Natural killer cell treated with Interleukin-12 subunit alpha and Interleukin-12 subunit beta and Interleukin-15 and Interleukin-18, amount 100 ng/mL, for 72 hours (primary cell): Measurements from ENCODE around the gene TJP2. TPM values are rescaled to one million over a fixed set of nuclear protein-coding genes. Genes with fewer than 3 reads are reported as not detected.
"Not testable (repeated sequence)": the region's sequence is repeated elsewhere in the genome, so short reads cannot be mapped to it uniquely, and the experiment has no call there.

ENCODE experiments used
- ATAC-seq, 2 donors: fragments of 150-1000 bp; cut with Tn5 transposase in 1 of 2; sonication (Bioruptor Pico), chemical (Tn5 transposase) in 1 of 2; 2 replicates each; pipeline ENCODE4 v1.10.0; 2021
- DNase-seq: peaks from one replicate; pipeline ENCODE4 v3.0.0; 2022; ENCODE audit warnings: low spot score
- H3K27ac Mint-ChIP-seq, 2 donors: 1 replicate in 1 of 2; 2 replicates in 1 of 2; pipeline ENCODE4 v1.8.0; 2022; ENCODE audit warnings: mixed read lengths in 2 of 2, mild to moderate bottlenecking in 1 of 2, moderate library complexity in 1 of 2
- H3K27me3 Mint-ChIP-seq, 2 donors: 1 replicate in 1 of 2; 2 replicates in 1 of 2; pipeline ENCODE4 v1.8.0; 2022; ENCODE audit warnings: mixed read lengths in 2 of 2
- H3K36me3 Mint-ChIP-seq: one replicate; pipeline ENCODE4 v1.8.0; 2022; ENCODE audit warnings: mixed read lengths
- H3K4me1 Mint-ChIP-seq, 2 donors: 1 replicate in 1 of 2; 2 replicates in 1 of 2; pipeline ENCODE4 v1.8.0; 2022; ENCODE audit warnings: low read depth in 2 of 2, mixed read lengths in 2 of 2, mild to moderate bottlenecking in 1 of 2
- H3K4me3 Mint-ChIP-seq: one replicate; pipeline ENCODE4 v1.8.0; 2022; ENCODE audit warnings: mixed read lengths
- H3K9me3 Mint-ChIP-seq: 2 replicates; pipeline ENCODE4 v1.8.0; 2022; ENCODE audit warnings: mixed read lengths
- total RNA-seq, 2 donors: library from RNA; stranded (reverse); gene quantifications; one replicate each; pipeline ENCODE4 v1.2.3, GENCODE V29; 2022

Gene TJP2
- total RNA-seq, 2 donors from 2014 or later: 5.1 to 10.2 TPM

- H3K4me3 Mint-ChIP-seq: no peak overlapping the region
- no peak overlapping the region for H3K27ac Mint-ChIP-seq
- H3K9me3 Mint-ChIP-seq: peaks cover 10% of the 10 kb centered on the region
- DNase-seq: no peak
- ATAC-seq: no peak
- H3K36me3 Mint-ChIP-seq: no peaks in the 10 kb centered on the region
- H3K4me1 Mint-ChIP-seq: no peaks in the 10 kb centered on the region
- peaks cover 12 to 21% of the 10 kb centered on the region in 2 donors for H3K27me3 Mint-ChIP-seq
Measured at GRCh38 chr9:69273161-69273560, 99.1 kb downstream of the TJP2 start.

- no peak overlapping the region for H3K27ac Mint-ChIP-seq
- H3K36me3 Mint-ChIP-seq: no peaks in the 10 kb centered on the region
- H3K9me3 Mint-ChIP-seq: peaks cover 10% of the 10 kb centered on the region
- no peak for DNase-seq
- H3K4me1 Mint-ChIP-seq: no peaks in the 10 kb centered on the region
- H3K4me3 Mint-ChIP-seq: no peak overlapping the region
- peaks cover 6 to 14% of the 10 kb centered on the region in 2 donors for H3K27me3 Mint-ChIP-seq
- no peak for ATAC-seq
Measured at GRCh38 chr9:69276775-69277174, 102.7 kb downstream of the TJP2 start.

GRCh38 chr9:69279084-69279731, 105.1 kb downstream of the TJP2 start:
- H3K4me1 Mint-ChIP-seq: no peaks in the 10 kb centered on the region
- DNase-seq: no peak
- H3K27ac Mint-ChIP-seq: no peak overlapping the region
- ATAC-seq: peak in 1 of 2 donors; percentile 61
- H3K9me3 Mint-ChIP-seq: peaks cover 10% of the 10 kb centered on the region
- peaks cover 6 to 25% of the 10 kb centered on the region in 2 donors for H3K27me3 Mint-ChIP-seq
- no peaks in the 10 kb centered on the region for H3K36me3 Mint-ChIP-seq
- H3K4me3 Mint-ChIP-seq: no peak overlapping the region

GRCh38 chr9:69279733-69280132, 105.7 kb downstream of the TJP2 start:
- Mint-ChIP-seq H3K9me3 (peaks cover 10% of the 10 kb centered on the region), H3K4me3 (no peak overlapping the region), H3K4me1 (no peaks in the 10 kb centered on the region), H3K27ac (no peak overlapping the region), H3K36me3 (no peaks in the 10 kb centered on the region), H3K27me3 (peaks cover 7 to 30% of the 10 kb centered on the region in 2 donors)
- DNase-seq (no peak), ATAC-seq (no peak)

- ATAC-seq (no peak), DNase-seq (no peak)
- Mint-ChIP-seq H3K36me3 (no peaks in the 10 kb centered on the region), H3K4me1 (no peaks in the 10 kb centered on the region), H3K4me3 (no peak overlapping the region), H3K27me3 (peaks cover 15 to 42% of the 10 kb centered on the region in 2 donors), H3K27ac (no peak overlapping the region), H3K9me3 (no peaks in the 10 kb centered on the region)
Measured at GRCh38 chr9:69283003-69283402, 108.9 kb downstream of the TJP2 start.

- H3K4me3 Mint-ChIP-seq: no peak overlapping the region
- no peak overlapping the region for H3K27ac Mint-ChIP-seq
- no peaks in the 10 kb centered on the region for H3K4me1 Mint-ChIP-seq
- H3K36me3 Mint-ChIP-seq: no peaks in the 10 kb centered on the region
- peaks cover 6 to 15% of the 10 kb centered on the region in 2 donors for H3K27me3 Mint-ChIP-seq
- DNase-seq (no peak), ATAC-seq (no peak)
- H3K9me3 Mint-ChIP-seq: no peaks in the 10 kb centered on the region
Measured at GRCh38 chr9:69292078-69292477, 118.0 kb downstream of the TJP2 start.

GRCh38 chr9:69293156-69293555, 119.1 kb downstream of the TJP2 start:
- no peak for DNase-seq
- H3K4me3 Mint-ChIP-seq: no peak overlapping the region
- H3K27me3 Mint-ChIP-seq: peaks cover 3 to 15% of the 10 kb centered on the region in 2 donors
- no peak for ATAC-seq
- H3K4me1 Mint-ChIP-seq: no peaks in the 10 kb centered on the region
- no peak overlapping the region for H3K27ac Mint-ChIP-seq
- no peaks in the 10 kb centered on the region for H3K36me3 Mint-ChIP-seq
- no peaks in the 10 kb centered on the region for H3K9me3 Mint-ChIP-seq

GRCh38 chr9:69295872-69296552, 121.9 kb downstream of the TJP2 start:
- no peak for DNase-seq
- Mint-ChIP-seq H3K4me3 (no peak overlapping the region), H3K9me3 (no peaks in the 10 kb centered on the region), H3K27me3 (peaks cover 4 to 22% of the 10 kb centered on the region in 2 donors), H3K36me3 (no peaks in the 10 kb centered on the region), H3K4me1 (no peaks in the 10 kb centered on the region), H3K27ac (no peak overlapping the region)
- no peak for ATAC-seq

GRCh38 chr9:69297300-69297980, 123.4 kb downstream of the TJP2 start:
- Mint-ChIP-seq H3K27me3 (peaks cover 4 to 22% of the 10 kb centered on the region in 2 donors), H3K36me3 (no peaks in the 10 kb centered on the region), H3K27ac (no peak overlapping the region), H3K4me3 (no peak overlapping the region), H3K4me1 (no peaks in the 10 kb centered on the region), H3K9me3 (no peaks in the 10 kb centered on the region)
- no peak for ATAC-seq
- no peak for DNase-seq

GRCh38 chr9:69299315-69299714, 125.2 kb downstream of the TJP2 start:
- peaks cover 4 to 32% of the 10 kb centered on the region in 2 donors for H3K27me3 Mint-ChIP-seq
- DNase-seq (no peak), ATAC-seq (no peak)
- no peaks in the 10 kb centered on the region for H3K36me3 Mint-ChIP-seq
- H3K4me1 Mint-ChIP-seq: no peaks in the 10 kb centered on the region
- no peaks in the 10 kb centered on the region for H3K9me3 Mint-ChIP-seq
- no peak overlapping the region for H3K27ac Mint-ChIP-seq
- no peak overlapping the region for H3K4me3 Mint-ChIP-seq

- no peaks in the 10 kb centered on the region for H3K9me3 Mint-ChIP-seq
- H3K4me1 Mint-ChIP-seq: no peaks in the 10 kb centered on the region
- peaks cover 4 to 29% of the 10 kb centered on the region in 2 donors for H3K27me3 Mint-ChIP-seq
- H3K27ac Mint-ChIP-seq: no peak overlapping the region
- no peaks in the 10 kb centered on the region for H3K36me3 Mint-ChIP-seq
- ATAC-seq: no peak
- DNase-seq: no peak
- H3K4me3 Mint-ChIP-seq: no peak overlapping the region
Measured at GRCh38 chr9:69299826-69300225, 125.7 kb downstream of the TJP2 start.

- Mint-ChIP-seq H3K9me3 (peaks cover 3% of the 10 kb centered on the region), H3K27me3 (peaks cover 7 to 17% of the 10 kb centered on the region in 2 donors), H3K36me3 (no peaks in the 10 kb centered on the region), H3K4me3 (no peak overlapping the region), H3K27ac (no peak overlapping the region), H3K4me1 (no peaks in the 10 kb centered on the region)
- ATAC-seq: no peak
- no peak for DNase-seq
Measured at GRCh38 chr9:69303331-69303730, 129.3 kb downstream of the TJP2 start.

- H3K4me3 Mint-ChIP-seq, H3K27ac Mint-ChIP-seq, DNase-seq, H3K4me1 Mint-ChIP-seq, H3K9me3 Mint-ChIP-seq, ATAC-seq, H3K36me3 Mint-ChIP-seq: not testable (repeated sequence)
- peaks cover 4 to 23% of the 10 kb centered on the region in 2 donors for H3K27me3 Mint-ChIP-seq
Measured at GRCh38 chr9:69306895-69307445, 132.9 kb downstream of the TJP2 start.
